Measurements from ENCODE around the gene PHC1. TPM values are rescaled to one million over a fixed set of nuclear protein-coding genes. Genes with fewer than 3 reads are reported as not detected.
A peak's percentile ranks its signal among the peaks of the same experiment; 100 is the strongest.

PHC1 gene
- total RNA-seq, 2 donors from 2014 or later = 50.1 to 55.9 TPM

- DNase-seq (ENCODE audit: low spot score) (no peak), ATAC-seq (ENCODE audit: insufficient number of reproducible peaks, low FRiP score, low read depth) (no peak)
- no peak for TF ChIP-seq CTCF (IDR thresholded peaks at IDR 0.05)
- Histone ChIP-seq H3K4me1 (ENCODE audit: control insufficient read depth in 1 of 2, low read depth in 2 of 2) (peaks cover 11 to 32% of the 10 kb centered on the region in 2 donors), H3K27ac (peak overlapping the region; percentile 97 to 99), H3K9me3 (no peaks in the 10 kb centered on the region), H3K27me3 (replicated peaks; ENCODE audit: insufficient read depth) (no peaks in the 10 kb centered on the region), H3K36me3 (peaks cover under 1% of the 10 kb centered on the region), H3K4me3 (peak overlapping the region; percentile 82)
Observed at GRCh38 chr12:8950221-8950527, 35.9 kb downstream of the PHC1 start.

GRCh38 chr12:8950702-8951478 is 36.6 kb downstream of the PHC1 start:
- H3K4me3 ChIP-seq = peak overlapping the region; percentile 82
- peaks cover 11 to 32% of the 10 kb centered on the region in 2 donors for H3K4me1 ChIP-seq (ENCODE audit: control insufficient read depth in 1 of 2, low read depth in 2 of 2)
- H3K9me3 ChIP-seq = no peaks in the 10 kb centered on the region
- no peaks in the 10 kb centered on the region for H3K36me3 ChIP-seq
- H3K27me3 ChIP-seq (replicated peaks; ENCODE audit: insufficient read depth) = no peaks in the 10 kb centered on the region
- ATAC-seq (ENCODE audit: insufficient number of reproducible peaks, low FRiP score, low read depth) = no peak
- peak overlapping the region; percentile 97 to 99 for H3K27ac ChIP-seq
- DNase-seq (ENCODE audit: low spot score) = no peak
- TF ChIP-seq CTCF (IDR thresholded peaks at IDR 0.05) = peak; percentile 14

GRCh38 chr12:8951744-8952143 is 37.4 kb downstream of the PHC1 start:
- no peak for DNase-seq (ENCODE audit: low spot score)
- Histone ChIP-seq H3K9me3 (no peaks in the 10 kb centered on the region), H3K4me1 (ENCODE audit: control insufficient read depth in 1 of 2, low read depth in 2 of 2) (peaks cover 11 to 32% of the 10 kb centered on the region in 2 donors), H3K4me3 (no peak overlapping the region), H3K27me3 (replicated peaks; ENCODE audit: insufficient read depth) (no peaks in the 10 kb centered on the region), H3K36me3 (no peaks in the 10 kb centered on the region), H3K27ac (no peak overlapping the region)
- ATAC-seq (ENCODE audit: insufficient number of reproducible peaks, low FRiP score, low read depth) = no peak
- TF ChIP-seq CTCF (IDR thresholded peaks at IDR 0.05) = no peak

- H3K27ac ChIP-seq = no peak overlapping the region
- DNase-seq (ENCODE audit: low spot score) = no peak
- H3K9me3 ChIP-seq = no peaks in the 10 kb centered on the region
- no peak overlapping the region for H3K4me3 ChIP-seq
- H3K36me3 ChIP-seq = no peaks in the 10 kb centered on the region
- ATAC-seq (ENCODE audit: insufficient number of reproducible peaks, low FRiP score, low read depth) = no peak
- no peaks in the 10 kb centered on the region for H3K27me3 ChIP-seq (replicated peaks; ENCODE audit: insufficient read depth)
- peaks cover 0 to 12% of the 10 kb centered on the region in 2 donors for H3K4me1 ChIP-seq (ENCODE audit: control insufficient read depth in 1 of 2, low read depth in 2 of 2)
- no peak for TF ChIP-seq CTCF (IDR thresholded peaks at IDR 0.05)
Observed at GRCh38 chr12:8953773-8954402, 39.6 kb downstream of the PHC1 start.

- ATAC-seq (ENCODE audit: insufficient number of reproducible peaks, low FRiP score, low read depth) (no peak), DNase-seq (ENCODE audit: low spot score) (no peak)
- no peak overlapping the region for H3K4me3 ChIP-seq
- peaks cover 0 to 4% of the 10 kb centered on the region in 2 donors for H3K4me1 ChIP-seq (ENCODE audit: control insufficient read depth in 1 of 2, low read depth in 2 of 2)
- H3K36me3 ChIP-seq = no peaks in the 10 kb centered on the region
- H3K27me3 ChIP-seq (replicated peaks; ENCODE audit: insufficient read depth) = no peaks in the 10 kb centered on the region
- TF ChIP-seq CTCF (IDR thresholded peaks at IDR 0.05) = no peak
- no peak overlapping the region for H3K27ac ChIP-seq
- no peaks in the 10 kb centered on the region for H3K9me3 ChIP-seq
Observed at GRCh38 chr12:8956073-8956472, 41.8 kb downstream of the PHC1 start.
